Measurements from ENCODE around the gene TNFAIP8L1.

DNA sequence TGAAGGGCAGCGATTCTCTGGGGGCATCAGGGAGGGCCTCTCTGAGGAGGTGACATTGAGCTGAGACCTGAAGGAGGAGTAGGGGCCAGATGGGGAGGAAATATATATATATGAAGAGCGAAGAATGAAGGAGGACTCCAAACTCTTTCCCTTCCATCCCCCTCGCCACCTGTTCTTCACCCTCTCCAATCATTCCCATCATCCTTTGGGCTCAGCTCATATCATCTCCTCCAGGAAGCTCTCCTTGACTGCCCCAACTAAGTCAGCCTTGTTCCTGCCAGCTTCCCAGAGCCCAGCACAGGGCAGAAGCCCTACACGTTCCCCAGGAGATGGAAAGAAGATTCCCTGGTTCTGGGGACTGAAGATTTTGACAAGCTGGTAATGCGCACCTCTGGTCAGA lies 46.9 kb upstream of the TNFAIP8L1 start:
- no peak for TF ChIP-seq CTCF (IDR thresholded peaks at IDR 0.05 in 2 of 3, conservative IDR thresholded peaks at IDR 0.05 in 1 of 3; ENCODE audit: borderline replicate concordance in 1 of 3, insufficient read depth in 1 of 3, low read depth in 2 of 3, low read length in 2 of 3)
- TF ChIP-seq POLR2A (IDR thresholded peaks at IDR 0.05; ENCODE audit: borderline replicate concordance, extremely low read depth, insufficient read depth, insufficient read length) = no peak
- TF ChIP-seq RAD21 (IDR thresholded peaks at IDR 0.05; ENCODE audit: low read depth) = no peak
- TF ChIP-seq POLR2AphosphoS5 (IDR thresholded peaks at IDR 0.05; ENCODE audit: low read depth, low read length) = no peak

Data from HCT116 (cell line).